Activated T-helper 1 cell treated with anti-CD3 and anti-CD28 coated beads, Interleukin-12 subunit alpha, Interleukin-12 subunit beta, Interleukin-2, Interleukin-4 antibody, amounts not matched to agents 30 ng/mL and 10 ng/mL and 1 ng/mL, durations not matched to agents 14 hours and 24 hours and 36 hours (primary cell): Measurements from ENCODE around the gene JAKMIP2. TPM values are rescaled to one million over a fixed set of nuclear protein-coding genes. Genes with fewer than 3 reads are reported as not detected.
"Not testable (repeated sequence)": the region's sequence is repeated elsewhere in the genome, so short reads cannot be mapped to it uniquely, and the experiment has no call there.

Experiments
- DNase-seq: peaks from one replicate; pipeline ENCODE4 v3.0.0; 2021; ENCODE audit warnings: low spot score
- H3K27ac Mint-ChIP-seq: one replicate; pipeline ENCODE4 v1.8.0; 2021; ENCODE audit warnings: mild to moderate bottlenecking, mixed read lengths
- H3K27me3 Mint-ChIP-seq: one replicate; pipeline ENCODE4 v1.8.0; 2022; ENCODE audit warnings: mild to moderate bottlenecking, moderate library complexity, mixed read lengths; ENCODE audit not compliant: insufficient read depth
- H3K36me3 Mint-ChIP-seq: one replicate; pipeline ENCODE4 v1.8.0; 2021; ENCODE audit warnings: low read depth, mixed read lengths
- H3K4me1 Mint-ChIP-seq: one replicate; pipeline ENCODE4 v1.8.0; 2021; ENCODE audit warnings: low read depth, mixed read lengths
- H3K4me3 Mint-ChIP-seq: one replicate; pipeline ENCODE4 v1.8.0; 2021; ENCODE audit warnings: mild to moderate bottlenecking, moderate library complexity, mixed read lengths
- H3K9me3 Mint-ChIP-seq: one replicate; pipeline ENCODE4 v1.8.0; 2021; ENCODE audit warnings: mixed read lengths
- intact Hi-C: fragments of 100-400 bp; cut with micrococcal nuclease; formaldehyde crosslinking; loops from one replicate; pipeline ENCODE4 v1.15.1; 2024
- total RNA-seq: library from RNA; stranded (reverse); gene quantifications from 2 replicates; pipeline ENCODE4 v1.2.3, GENCODE V29; 2022

The JAKMIP2 gene
- total RNA-seq, 1 donor from 2014 or later: 1.1 TPM

GRCh38 chr5:147617711-147618350, 164.7 kb downstream of the JAKMIP2 start:
- H3K27ac Mint-ChIP-seq: no peak overlapping the region
- intact Hi-C loops: no loop called here
- H3K36me3 Mint-ChIP-seq: no peaks in the 10 kb centered on the region
- H3K4me3 Mint-ChIP-seq: no peak overlapping the region
- H3K9me3 Mint-ChIP-seq: no peaks in the 10 kb centered on the region
- no peaks in the 10 kb centered on the region for H3K4me1 Mint-ChIP-seq
- H3K27me3 Mint-ChIP-seq: no peaks in the 10 kb centered on the region
- DNase-seq: no peak

- Mint-ChIP-seq H3K36me3 (no peaks in the 10 kb centered on the region), H3K4me1 (no peaks in the 10 kb centered on the region), H3K9me3 (no peaks in the 10 kb centered on the region), H3K27me3 (no peaks in the 10 kb centered on the region), H3K27ac (no peak overlapping the region), H3K4me3 (no peak overlapping the region)
- intact Hi-C loops: no loop called here
- no peak for DNase-seq
Measured at GRCh38 chr5:147617191-147617606, 165.3 kb downstream of the JAKMIP2 start.

- intact Hi-C loops: no loop called here
- no peak for DNase-seq
- no peaks in the 10 kb centered on the region for H3K4me1 Mint-ChIP-seq
- no peaks in the 10 kb centered on the region for H3K9me3 Mint-ChIP-seq
- H3K27ac Mint-ChIP-seq: no peak overlapping the region
- no peak overlapping the region for H3K4me3 Mint-ChIP-seq
- H3K27me3 Mint-ChIP-seq: no peaks in the 10 kb centered on the region
- no peaks in the 10 kb centered on the region for H3K36me3 Mint-ChIP-seq
Measured at GRCh38 chr5:147616421-147616820, 166.1 kb downstream of the JAKMIP2 start.

- Mint-ChIP-seq H3K4me3 (no peak overlapping the region), H3K27me3 (no peaks in the 10 kb centered on the region), H3K4me1 (no peaks in the 10 kb centered on the region), H3K9me3 (no peaks in the 10 kb centered on the region), H3K27ac (no peak overlapping the region), H3K36me3 (no peaks in the 10 kb centered on the region)
- intact Hi-C loops: no loop called here
- no peak for DNase-seq
Measured at GRCh38 chr5:147613359-147613758, 169.2 kb downstream of the JAKMIP2 start.

- DNase-seq: no peak
- Mint-ChIP-seq H3K4me3 (no peak overlapping the region), H3K27me3 (peaks cover 2% of the 10 kb centered on the region), H3K4me1 (no peaks in the 10 kb centered on the region), H3K36me3 (no peaks in the 10 kb centered on the region), H3K9me3 (no peaks in the 10 kb centered on the region), H3K27ac (no peak overlapping the region)
- intact Hi-C loops: no loop called here
Measured at GRCh38 chr5:147611483-147611882, 171.0 kb downstream of the JAKMIP2 start.

- no peak overlapping the region for H3K4me3 Mint-ChIP-seq
- DNase-seq: no peak
- no peaks in the 10 kb centered on the region for H3K9me3 Mint-ChIP-seq
- H3K27ac Mint-ChIP-seq: no peak overlapping the region
- H3K27me3 Mint-ChIP-seq: peaks cover 2% of the 10 kb centered on the region
- H3K36me3 Mint-ChIP-seq: no peaks in the 10 kb centered on the region
- no peaks in the 10 kb centered on the region for H3K4me1 Mint-ChIP-seq
- intact Hi-C loops: no loop called here
Measured at GRCh38 chr5:147610798-147611197, 171.7 kb downstream of the JAKMIP2 start.

GRCh38 chr5:147601652-147602051, 180.9 kb downstream of the JAKMIP2 start:
- no peaks in the 10 kb centered on the region for H3K27me3 Mint-ChIP-seq

GRCh38 chr5:147591120-147591519, 191.4 kb downstream of the JAKMIP2 start:
- Mint-ChIP-seq H3K9me3 (no peaks in the 10 kb centered on the region), H3K27ac (no peak overlapping the region), H3K4me3 (no peak overlapping the region), H3K27me3 (no peaks in the 10 kb centered on the region), H3K36me3 (no peaks in the 10 kb centered on the region), H3K4me1 (no peaks in the 10 kb centered on the region)
- DNase-seq: no peak
- intact Hi-C loops: no loop called here

More at GRCh38 chr5:147601652-147602051, 180.9 kb downstream of the JAKMIP2 start:
- H3K36me3 Mint-ChIP-seq: no peaks in the 10 kb centered on the region
- no peaks in the 10 kb centered on the region for H3K9me3 Mint-ChIP-seq
- H3K4me1 Mint-ChIP-seq: no peaks in the 10 kb centered on the region
- H3K27ac Mint-ChIP-seq: no peak overlapping the region
- no peak overlapping the region for H3K4me3 Mint-ChIP-seq
- intact Hi-C loops: no loop called here
- DNase-seq: no peak

- intact Hi-C loops: no loop called here
- Mint-ChIP-seq H3K4me1 (no peaks in the 10 kb centered on the region), H3K27ac (no peak overlapping the region), H3K4me3 (no peak overlapping the region), H3K27me3 (no peaks in the 10 kb centered on the region), H3K9me3 (no peaks in the 10 kb centered on the region), H3K36me3 (no peaks in the 10 kb centered on the region)
- DNase-seq: no peak
Measured at GRCh38 chr5:147590096-147590495, 192.4 kb downstream of the JAKMIP2 start.

GRCh38 chr5:147586832-147587231, 195.7 kb downstream of the JAKMIP2 start:
- no peak overlapping the region for H3K4me3 Mint-ChIP-seq
- no peak overlapping the region for H3K27ac Mint-ChIP-seq
- DNase-seq: no peak
- no peaks in the 10 kb centered on the region for H3K4me1 Mint-ChIP-seq
- H3K36me3 Mint-ChIP-seq: no peaks in the 10 kb centered on the region
- intact Hi-C loops: no loop called here
- H3K27me3 Mint-ChIP-seq: no peaks in the 10 kb centered on the region
- no peaks in the 10 kb centered on the region for H3K9me3 Mint-ChIP-seq

- no peaks in the 10 kb centered on the region for H3K36me3 Mint-ChIP-seq
- H3K9me3 Mint-ChIP-seq: no peaks in the 10 kb centered on the region
- no peaks in the 10 kb centered on the region for H3K4me1 Mint-ChIP-seq
- no peak overlapping the region for H3K27ac Mint-ChIP-seq
- intact Hi-C loops: no loop called here
- no peak for DNase-seq
- H3K27me3 Mint-ChIP-seq: no peaks in the 10 kb centered on the region
- H3K4me3 Mint-ChIP-seq: no peak overlapping the region
Measured at GRCh38 chr5:147586221-147586620, 196.3 kb downstream of the JAKMIP2 start.

GRCh38 chr5:147582272-147582671, 200.3 kb downstream of the JAKMIP2 start:
- intact Hi-C loops, H3K36me3 Mint-ChIP-seq, H3K4me1 Mint-ChIP-seq, H3K27me3 Mint-ChIP-seq, H3K27ac Mint-ChIP-seq, H3K9me3 Mint-ChIP-seq, H3K4me3 Mint-ChIP-seq, DNase-seq: not testable (repeated sequence)

- H3K9me3 Mint-ChIP-seq, DNase-seq, H3K4me3 Mint-ChIP-seq, H3K36me3 Mint-ChIP-seq, H3K27me3 Mint-ChIP-seq, intact Hi-C loops, H3K4me1 Mint-ChIP-seq, H3K27ac Mint-ChIP-seq: not testable (repeated sequence)
Measured at GRCh38 chr5:147580418-147580817, 202.1 kb downstream of the JAKMIP2 start.
